Measurements from ENCODE around the gene SHB.

DNA sequence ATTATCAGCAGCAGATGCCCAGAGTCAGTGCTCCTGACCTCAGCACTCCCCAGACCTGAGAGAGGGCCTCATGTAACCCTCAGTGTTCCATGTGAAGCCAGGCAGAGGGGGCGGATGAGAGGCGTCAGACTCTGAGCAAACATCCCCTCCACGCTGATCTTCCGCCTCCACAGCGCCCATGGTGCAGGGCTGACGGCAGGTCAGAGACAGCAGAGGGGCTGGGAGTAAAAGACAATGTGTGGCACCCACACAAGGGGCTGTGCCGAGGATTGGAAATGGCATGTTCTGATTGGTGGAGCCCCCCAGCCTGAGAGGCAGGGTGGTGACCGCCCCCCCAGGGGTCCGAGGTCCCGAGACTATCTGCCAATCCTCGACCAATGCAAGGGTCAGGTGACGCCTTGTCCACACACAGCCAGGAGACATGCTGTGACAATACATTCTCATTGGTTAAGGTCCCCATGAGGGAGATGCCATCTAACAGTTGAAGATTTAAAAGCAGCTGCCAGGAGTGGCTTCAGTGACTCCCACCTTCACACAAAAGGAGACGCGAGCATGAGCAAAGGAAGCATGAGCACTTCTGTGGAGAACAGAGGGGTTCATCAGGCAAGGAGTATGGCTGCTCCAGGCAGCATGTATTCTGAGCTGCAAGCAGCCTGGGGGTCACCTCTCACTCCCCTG, 145.8 kb downstream of the SHB start:
- TF ChIP-seq, protein P1, sequence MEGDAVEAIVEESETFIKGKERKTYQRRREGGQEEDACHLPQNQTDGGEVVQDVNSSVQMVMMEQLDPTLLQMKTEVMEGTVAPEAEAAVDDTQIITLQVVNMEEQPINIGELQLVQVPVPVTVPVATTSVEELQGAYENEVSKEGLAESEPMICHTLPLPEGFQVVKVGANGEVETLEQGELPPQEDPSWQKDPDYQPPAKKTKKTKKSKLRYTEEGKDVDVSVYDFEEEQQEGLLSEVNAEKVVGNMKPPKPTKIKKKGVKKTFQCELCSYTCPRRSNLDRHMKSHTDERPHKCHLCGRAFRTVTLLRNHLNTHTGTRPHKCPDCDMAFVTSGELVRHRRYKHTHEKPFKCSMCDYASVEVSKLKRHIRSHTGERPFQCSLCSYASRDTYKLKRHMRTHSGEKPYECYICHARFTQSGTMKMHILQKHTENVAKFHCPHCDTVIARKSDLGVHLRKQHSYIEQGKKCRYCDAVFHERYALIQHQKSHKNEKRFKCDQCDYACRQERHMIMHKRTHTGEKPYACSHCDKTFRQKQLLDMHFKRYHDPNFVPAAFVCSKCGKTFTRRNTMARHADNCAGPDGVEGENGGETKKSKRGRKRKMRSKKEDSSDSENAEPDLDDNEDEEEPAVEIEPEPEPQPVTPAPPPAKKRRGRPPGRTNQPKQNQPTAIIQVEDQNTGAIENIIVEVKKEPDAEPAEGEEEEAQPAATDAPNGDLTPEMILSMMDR (IDR thresholded peaks at IDR 0.05; ENCODE audit: poor library complexity), result no peak
- TF ChIP-seq EZH2 (IDR thresholded peaks at IDR 0.05; ENCODE audit: borderline replicate concordance), result no peak
